SU-DHL-6 (cell line): ENCODE measurements around the gene GNB5.

Experiments used
- H2AFZ ChIP-seq: fragments of 200-600 bp; sonication (generic); 2 replicates; pipeline ENCODE4 v1.6.1; 2014; ENCODE audit warnings: low read depth, mild to moderate bottlenecking, moderate library complexity, mixed read lengths, antibody characterized with exemption, low read length; ENCODE audit not compliant: severe bottlenecking
- H3F3A ChIP-seq: fragments of 200-600 bp; shearing (Covaris generic); 2 replicates; pipeline ENCODE4 v1.6.0; 2016; ENCODE audit warnings: antibody characterized with exemption, mild to moderate bottlenecking; ENCODE audit not compliant: insufficient read depth
- H3K27ac ChIP-seq: fragments of 200-600 bp; sonication (generic); 2 replicates; pipeline ENCODE4 v1.5.1; 2016; ENCODE audit warnings: low read depth, mild to moderate bottlenecking, low read length, moderate library complexity, mixed read lengths
- H3K27me3 ChIP-seq: fragments of 200-600 bp; sonication (generic), shearing (Covaris generic); 2 replicates; pipeline ENCODE4 v1.6.0; 2014; ENCODE audit warnings: mild to moderate bottlenecking, low read length
- H3K36me3 ChIP-seq: fragments of 200-600 bp; sonication (generic); 2 replicates; pipeline ENCODE4 v1.6.1; 2014; ENCODE audit warnings: mild to moderate bottlenecking, low read length, mixed read lengths
- H3K4me2 ChIP-seq: fragments of 300-600, 200-600 bp; shearing (Covaris generic), sonication (generic); 2 replicates; pipeline ENCODE4 v1.6.0; 2014; ENCODE audit warnings: low read length, low read depth, mild to moderate bottlenecking; ENCODE audit not compliant: poor library complexity, severe bottlenecking
- H3K4me3 ChIP-seq: fragments of 200-600 bp; sonication (generic); 2 replicates; pipeline ENCODE4 v1.5.1; 2014; ENCODE audit warnings: antibody characterized with exemption, low read length, mild to moderate bottlenecking, mixed read lengths; ENCODE audit not compliant: insufficient read depth, poor library complexity, severe bottlenecking
- H3K79me2 ChIP-seq: fragments of 200-600 bp; sonication (generic); 2 replicates; pipeline ENCODE4 v1.6.1; 2014; ENCODE audit warnings: mild to moderate bottlenecking, low read length, moderate library complexity; ENCODE audit not compliant: insufficient read depth
- H3K9ac ChIP-seq: fragments of 200-600 bp; sonication (generic); 2 replicates; pipeline ENCODE4 v1.7.0; 2014; ENCODE audit warnings: mild to moderate bottlenecking, low read length
- H3K9me2 ChIP-seq: fragments of 200-600 bp; sonication (generic); replicated peaks from 2 replicates; pipeline ENCODE4 v1.6.1; 2014; ENCODE audit warnings: low read length; ENCODE audit not compliant: insufficient read depth
- H3K9me3 ChIP-seq: fragments of 200-600 bp; sonication (generic); 2 replicates; pipeline ENCODE4 v1.6.1; 2014; ENCODE audit warnings: low read length, mixed read lengths; ENCODE audit not compliant: insufficient read depth
- H4K20me1 ChIP-seq: fragments of 200-600 bp; sonication (generic); 2 replicates; pipeline ENCODE4 v1.6.1; 2014; ENCODE audit warnings: low read depth, mild to moderate bottlenecking, antibody characterized with exemption, low read length, moderate library complexity, mixed read lengths
- CTCF ChIP-seq: fragments of 200-600 bp; sonication (generic); IDR thresholded peaks from one replicate; pipeline ENCODE4 v1.5.1; 2017; ENCODE audit warnings: antibody characterized with exemption, mild to moderate bottlenecking, low read length, moderate library complexity; ENCODE audit not compliant: insufficient read depth, poor library complexity, severe bottlenecking
- EZH2phosphoT487 ChIP-seq: fragments of 200-600 bp; sonication (generic), shearing (Covaris generic); conservative IDR thresholded peaks from 2 replicates; pipeline ENCODE4 v1.6.1; 2018; ENCODE audit warnings: mild to moderate bottlenecking, antibody characterized with exemption, low read length, moderate library complexity, mixed read lengths

Gene GNB5

GRCh38 chr15:52164631-52165265, 26.4 kb downstream of the GNB5 start:
- Histone ChIP-seq H3K27ac (peak overlapping the region; percentile 11), H3K27me3 (no peaks in the 10 kb centered on the region)
- TF ChIP-seq EZH2phosphoT487: no peak
- no peak for TF ChIP-seq CTCF

GRCh38 chr15:52163321-52164190, 27.6 kb downstream of the GNB5 start:
- no peak overlapping the region for H3K4me2 ChIP-seq
- peaks cover 6% of the 10 kb centered on the region; the same call in 1 of the 2 replicates for H3F3A ChIP-seq
- no peaks in the 10 kb centered on the region for H3K9me3 ChIP-seq
- no peak overlapping the region for H3K4me3 ChIP-seq
- H2AFZ ChIP-seq: no peak overlapping the region
- H4K20me1 ChIP-seq: 0 out of 2 replicates have a peak, but pooled peaks cover 3% of the 10 kb centered on the region
- H3K36me3 ChIP-seq: no peaks in the 10 kb centered on the region
- TF ChIP-seq EZH2phosphoT487 (no peak), CTCF (peak; percentile 37)
- H3K9me2 ChIP-seq: no peaks in the 10 kb centered on the region
- H3K9ac ChIP-seq: no peak overlapping the region
- H3K27ac ChIP-seq: no peak overlapping the region
- no peaks in the 10 kb centered on the region for H3K27me3 ChIP-seq
- peaks cover 52% of the 10 kb centered on the region for H3K79me2 ChIP-seq

More at GRCh38 chr15:52164631-52165265, 26.4 kb downstream of the GNB5 start:
- H2AFZ ChIP-seq: no peak overlapping the region
- H3K9me2 ChIP-seq: no peaks in the 10 kb centered on the region
- H3K9ac ChIP-seq: 0 out of 2 replicates have a peak overlapping the region, but pooled peaks have one; percentile 12
- peak overlapping the region; percentile 11 for H3K4me2 ChIP-seq
- H3K4me3 ChIP-seq: no peak overlapping the region
- no peaks in the 10 kb centered on the region for H3K9me3 ChIP-seq
- H4K20me1 ChIP-seq: 0 out of 2 replicates have a peak, but pooled peaks cover 3% of the 10 kb centered on the region
- H3K79me2 ChIP-seq: peaks cover 59% of the 10 kb centered on the region
- H3F3A ChIP-seq: peaks cover 6% of the 10 kb centered on the region; the same call in 1 of the 2 replicates
- no peaks in the 10 kb centered on the region for H3K36me3 ChIP-seq

DNA sequence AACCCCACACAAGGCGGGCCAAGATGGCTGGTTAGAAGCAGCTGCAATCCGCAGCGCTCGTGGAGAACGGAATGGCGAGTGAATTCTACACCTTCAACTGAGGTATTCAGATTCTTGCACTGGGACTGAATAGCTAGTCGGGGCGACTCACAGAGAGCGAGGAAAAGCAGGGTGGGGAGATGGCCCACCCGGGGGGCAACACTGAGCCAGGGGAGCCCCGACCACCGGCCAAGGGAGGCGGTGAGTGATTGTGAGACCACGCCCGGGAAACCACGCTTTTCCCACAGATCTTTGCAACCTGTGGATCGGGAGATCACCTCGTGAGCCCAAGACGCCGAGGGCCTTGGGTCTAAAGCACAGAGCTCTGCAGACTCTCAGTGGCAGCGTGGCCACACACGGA, 28.3 kb downstream of the GNB5 start:
- no peaks in the 10 kb centered on the region for H3K9me2 ChIP-seq
- no peak overlapping the region for H3K4me3 ChIP-seq
- H3F3A ChIP-seq: peaks cover 6% of the 10 kb centered on the region; the same call in 1 of the 2 replicates
- H3K9ac ChIP-seq: no peak overlapping the region
- TF ChIP-seq CTCF (no peak), EZH2phosphoT487 (no peak)
- no peak overlapping the region for H3K27ac ChIP-seq
- no peaks in the 10 kb centered on the region for H3K9me3 ChIP-seq
- H3K36me3 ChIP-seq: no peaks in the 10 kb centered on the region
- H3K79me2 ChIP-seq: peaks cover 45% of the 10 kb centered on the region
- H2AFZ ChIP-seq: no peak overlapping the region
- H4K20me1 ChIP-seq: 0 out of 2 replicates have a peak, but pooled peaks cover 3% of the 10 kb centered on the region
- no peak overlapping the region for H3K4me2 ChIP-seq
- H3K27me3 ChIP-seq: no peaks in the 10 kb centered on the region
